H1 (cell line): Measurements from ENCODE around the gene COL11A1. TPM values are rescaled to one million over a fixed set of nuclear protein-coding genes. Genes with fewer than 3 reads are reported as not detected.

ENCODE experiments used
- CTCF ChIA-PET: fragments of 300-600 bp; sonication (Branson Sonifier 250); formaldehyde crosslinking; loops from one replicate; lab custom pipeline; 2021; ENCODE audit not compliant: partially characterized antibody; lab: Charles Lee
- POLR2A ChIA-PET: fragments of 300-600 bp; sonication (Branson Sonifier 250); formaldehyde crosslinking; loops from one replicate; lab custom pipeline; 2021; ENCODE audit warnings: inconsistent platforms; ENCODE audit not compliant: partially characterized antibody; lab: Charles Lee
- DNase-seq, 2 experiments: peaks; one replicate each; pipeline versions ENCODE4 v3.0.0 to v3.0.0-alpha.2; 2010 to 2022; ENCODE audit warnings: low spot score in 2 of 2, low read depth in 1 of 2, mixed read lengths in 1 of 2
- FAIRE-seq: peaks from 2 replicates; lab custom pipeline; 2011; peaks lifted over from hg19 to GRCh38; lab: Jason Lieb, UNC
- H2AFZ ChIP-seq: 2 replicates; pipeline ENCODE4 v1.8.1; 2012; ENCODE audit warnings: low read length, inconsistent platforms
- H2AK5ac ChIP-seq: 2 replicates; pipeline ENCODE4 v1.6.1; 2013; ENCODE audit warnings: low read depth, low read length
- H2BK120ac ChIP-seq: replicated peaks from 2 replicates; pipeline ENCODE3; 2013; ENCODE audit warnings: low read depth, low read length, inconsistent platforms
- H2BK12ac ChIP-seq: 2 replicates; pipeline ENCODE4 v1.6.1; 2013; ENCODE audit warnings: low read depth, low read length
- H2BK15ac ChIP-seq: 2 replicates; pipeline ENCODE4 v1.6.1; 2013; ENCODE audit warnings: low read length
- H2BK20ac ChIP-seq: 2 replicates; pipeline ENCODE4 v1.6.1; 2013; ENCODE audit warnings: low read length
- H2BK5ac ChIP-seq: 2 replicates; pipeline ENCODE4 v1.6.1; 2013; ENCODE audit warnings: low read depth, low read length
- H3K14ac ChIP-seq: 2 replicates; pipeline ENCODE4 v1.6.1; 2013; ENCODE audit warnings: inconsistent platforms; ENCODE audit not compliant: insufficient read length
- H3K18ac ChIP-seq: 2 replicates; pipeline ENCODE4 v1.6.1; 2013; ENCODE audit warnings: low read length; ENCODE audit errors: extremely low read depth
- H3K23ac ChIP-seq: 2 replicates; pipeline ENCODE4 v1.6.1; 2013; ENCODE audit warnings: inconsistent platforms; ENCODE audit not compliant: insufficient read length
- H3K23me2 ChIP-seq: 2 replicates; pipeline ENCODE4 v1.6.1; 2013; ENCODE audit warnings: low read depth, low read length
- H3K27ac ChIP-seq: 2 replicates; pipeline ENCODE4 v1.6.1; 2011; ENCODE audit warnings: low read depth, low read length, inconsistent platforms
- H3K27me3 ChIP-seq, 4 experiments: replicated peaks in 1 of 4; 1 replicate in 1 of 4; 2 replicates in 3 of 4; pipeline versions ENCODE4 v1.6.1 to v1.8.1; 2011 to 2013; ENCODE audit warnings: low read length in 3 of 4, mild to moderate bottlenecking in 3 of 4, inconsistent platforms in 2 of 4, mixed read lengths in 2 of 4, moderate library complexity in 1 of 4; ENCODE audit not compliant: control insufficient read depth in 3 of 4, insufficient read depth in 3 of 4; ENCODE audit errors: extremely low read depth in 1 of 4
- H3K36me3 ChIP-seq, 4 experiments: 2 replicates each; pipeline versions ENCODE4 v1.6.1 to v1.8.1; 2011 to 2013; ENCODE audit warnings: mild to moderate bottlenecking in 4 of 4, low read length in 3 of 4, moderate library complexity in 2 of 4, control low read depth in 1 of 4, inconsistent platforms in 1 of 4; ENCODE audit not compliant: insufficient read depth in 4 of 4, control insufficient read depth in 2 of 4
- H3K4ac ChIP-seq: replicated peaks from 2 replicates; pipeline ENCODE3; 2013; ENCODE audit warnings: low read length, low read depth, mixed read lengths, inconsistent platforms; ENCODE audit not compliant: insufficient read length
- H3K4me1 ChIP-seq, 4 experiments: replicated peaks in 1 of 4; 1 replicate in 1 of 4; 2 replicates in 3 of 4; pipeline versions ENCODE4 v1.6.1 to v1.8.1; 2011 to 2013; ENCODE audit warnings: low read length in 3 of 4, inconsistent platforms in 2 of 4, mixed read lengths in 1 of 4; ENCODE audit not compliant: insufficient read depth in 4 of 4, control insufficient read depth in 3 of 4
- H3K4me2 ChIP-seq, 2 experiments: 2 replicates each; pipeline versions ENCODE4 v1.6.1 to v1.8.1; 2011 to 2013; ENCODE audit warnings: low read depth in 2 of 2, low read length in 2 of 2, control low read depth in 1 of 2, inconsistent platforms in 1 of 2, mild to moderate bottlenecking in 1 of 2; ENCODE audit not compliant: insufficient read depth in 1 of 2
- H3K4me3 ChIP-seq, 4 experiments: fragments of 200-600, 300-600 bp in 1 of 4; sonication (generic), shearing (Covaris generic), sonication (Bioruptor Twin) in 1 of 4; 2 replicates each; pipeline versions ENCODE4 v1.5.1 to v1.8.1; 2011 to 2016; ENCODE audit warnings: low read length in 4 of 4, low read depth in 3 of 4, control low read depth in 2 of 4, inconsistent platforms in 2 of 4, mild to moderate bottlenecking in 2 of 4, mixed read lengths in 1 of 4, moderate library complexity in 1 of 4; ENCODE audit not compliant: insufficient read depth in 2 of 4; ENCODE audit errors: extremely low read depth in 1 of 4
- H3K56ac ChIP-seq: replicated peaks from 2 replicates; pipeline ENCODE3; 2013; ENCODE audit warnings: low read depth, mild to moderate bottlenecking, mixed read lengths, low read length, inconsistent platforms; ENCODE audit not compliant: insufficient read length
- H3K79me1 ChIP-seq: 2 replicates; pipeline ENCODE4 v1.6.1; 2013; ENCODE audit warnings: low read depth, low read length, control low read depth
- H3K79me2 ChIP-seq, 2 experiments: 2 replicates each; pipeline versions ENCODE4 v1.6.1 to v1.8.1; 2012 to 2013; ENCODE audit warnings: low read length in 2 of 2, mild to moderate bottlenecking in 2 of 2, inconsistent platforms in 1 of 2; ENCODE audit not compliant: insufficient read depth in 2 of 2, control insufficient read depth in 1 of 2
- H3K9ac ChIP-seq, 4 experiments: replicated peaks in 1 of 4; 1 replicate in 1 of 4; 2 replicates in 3 of 4; pipeline versions ENCODE4 v1.6.1 to v1.8.1; 2011 to 2013; ENCODE audit warnings: low read depth in 3 of 4, low read length in 3 of 4, control low read depth in 2 of 4, mild to moderate bottlenecking in 2 of 4, moderate library complexity in 2 of 4, inconsistent platforms in 1 of 4; ENCODE audit errors: extremely low read depth in 1 of 4
- H3K9me3 ChIP-seq, 2 experiments: 2 replicates each; pipeline versions ENCODE4 v1.6.1 to v1.8.1; 2012 to 2013; ENCODE audit warnings: mild to moderate bottlenecking in 2 of 2, moderate library complexity in 2 of 2, control low read depth in 1 of 2, inconsistent platforms in 1 of 2, low read depth in 1 of 2, low read length in 1 of 2, mixed read lengths in 1 of 2; ENCODE audit not compliant: insufficient read depth in 2 of 2
- H4K20me1 ChIP-seq, 2 experiments: replicated peaks in 1 of 2; 2 replicates each; pipeline versions ENCODE3 to v1.8.1; 2011 to 2013; ENCODE audit warnings: inconsistent platforms in 2 of 2, low read length in 2 of 2, mild to moderate bottlenecking in 1 of 2; ENCODE audit not compliant: insufficient read depth in 2 of 2, control insufficient read depth in 1 of 2
- H4K5ac ChIP-seq: 2 replicates; pipeline ENCODE4 v1.6.1; 2013; ENCODE audit warnings: low read length, low read depth, mixed read lengths, inconsistent platforms; ENCODE audit not compliant: insufficient read length
- H4K8ac ChIP-seq: 2 replicates; pipeline ENCODE4 v1.8.0; 2013; ENCODE audit warnings: mild to moderate bottlenecking, moderate library complexity, low read length, inconsistent platforms; ENCODE audit not compliant: insufficient read depth; ENCODE audit errors: extremely low read depth
- H4K91ac ChIP-seq: replicated peaks from 2 replicates; pipeline ENCODE3; 2013; ENCODE audit warnings: low read length, mixed read lengths, inconsistent platforms; ENCODE audit not compliant: insufficient read length
- ASH2L ChIP-seq: fragments of 200-600, 300-600 bp; sonication (generic); IDR thresholded peaks from one replicate; pipeline ENCODE4 v1.7.1; 2017; ENCODE audit warnings: low read length
- CTBP2 ChIP-seq: IDR thresholded peaks from 2 replicates; pipeline ENCODE4 v1.7.0; 2011; ENCODE audit warnings: borderline replicate concordance, mild to moderate bottlenecking, moderate library complexity, mixed read lengths, low read length; ENCODE audit not compliant: insufficient read depth, insufficient read length
- EZH2 ChIP-seq: fragments of 200-600 bp; sonication (generic); IDR thresholded peaks from 2 replicates; pipeline ENCODE4 v1.7.1; 2012; ENCODE audit warnings: low read depth, mild to moderate bottlenecking, moderate library complexity, low read length, inconsistent platforms; ENCODE audit not compliant: severe bottlenecking
- GTF2F1 ChIP-seq: IDR thresholded peaks from 2 replicates; pipeline ENCODE4 v1.6.1; 2012; ENCODE audit warnings: low read depth, low read length, improper control_type of control experiment, borderline replicate concordance
- KDM1A ChIP-seq: fragments of 200-600, 300-600 bp; sonication (generic); IDR thresholded peaks from 2 replicates; pipeline ENCODE4 v1.7.1; 2016; ENCODE audit warnings: mild to moderate bottlenecking, low read length, borderline replicate concordance
- MAFK ChIP-seq: IDR thresholded peaks from 2 replicates; pipeline ENCODE4 v1.6.1; 2012; ENCODE audit warnings: low read depth, mild to moderate bottlenecking, improper control_type of control experiment, low read length
- POLR2AphosphoS5 ChIP-seq: IDR thresholded peaks from 2 replicates; pipeline ENCODE4 v1.6.1; 2011; ENCODE audit warnings: low read depth, low read length
- RAD21 ChIP-seq, 2 experiments: IDR thresholded peaks in 1 of 2; conservative IDR thresholded peaks in 1 of 2; 2 replicates each; pipeline ENCODE4 v1.6.1; 2011; ENCODE audit warnings: low read depth in 2 of 2, low read length in 2 of 2, improper control_type of control experiment in 1 of 2, inconsistent platforms in 1 of 2, mild to moderate bottlenecking in 1 of 2, moderate library complexity in 1 of 2
- RBBP5 ChIP-seq: IDR thresholded peaks from 2 replicates; pipeline ENCODE4 v1.7.1; 2012; ENCODE audit warnings: low read depth, mild to moderate bottlenecking, inconsistent platforms, low read length, moderate library complexity, borderline replicate concordance
- RFX5 ChIP-seq: IDR thresholded peaks from 2 replicates; pipeline ENCODE4 v1.6.1; 2011; ENCODE audit warnings: low read depth, low read length, improper control_type of control experiment, borderline replicate concordance
- ZNF274 ChIP-seq: IDR thresholded peaks from 2 replicates; pipeline ENCODE4 v1.7.0; 2012; ENCODE audit warnings: low read length, borderline replicate concordance; ENCODE audit errors: extremely low read depth
- WGBS, 2 experiments: shearing (Covaris generic) in 1 of 2; methylation state at CpG; one replicate each; pipeline versions ENCODE4 v1.1.6 to v1.1.7; 2013 to 2015; ENCODE audit warnings: low lambda C conversion rate in 2 of 2, mixed read lengths in 2 of 2, inconsistent platforms in 1 of 2, low coverage in 1 of 2, missing lambda C conversion rate in 1 of 2; ENCODE audit not compliant: insufficient replicate concordance in 2 of 2, insufficient coverage in 1 of 2, insufficient read length in 1 of 2; ENCODE audit errors: extremely low coverage in 1 of 2, missing lambda C conversion rate in 1 of 2; 5-methylcytosine and 5-hydroxymethylcytosine counted together
- polyA plus RNA-seq, 7 experiments: library from polyadenylated mRNA; depleted of rRNA in 3 of 7; stranded (reverse) in 5 of 7; unstranded in 2 of 7; fragments of >200 nt in 5 of 7; fragments of 200-250 nt in 2 of 7; gene quantifications; 1 replicate in 5 of 7; 2 replicates in 1 of 7; 4 replicates in 1 of 7; pipeline versions ENCODE4 v1.2.1 to v1.2.3, GENCODE V29; 2011 to 2013; ENCODE audit warnings: missing spikeins in 2 of 7, mixed read lengths in 2 of 7
- total RNA-seq: library from RNA; stranded (reverse); fragmentation: NEBNext Ultra II Directional; extraction: Animal tissue kit (Norgen Biotek cat#: 25700); gene quantifications from 2 replicates; pipeline ENCODE4 v1.2.1, GENCODE V29; 2021

The COL11A1 gene
- total and polyA plus RNA-seq, 2 of the 8 experiments (the other 6 are each of a cell fraction or from before 2014, with no cell fraction given): 4.0 to 27.9 TPM

- Histone ChIP-seq H3K4ac (no peak overlapping the region), H3K79me2 (no peaks in the 10 kb centered on the region), H4K20me1 (peaks cover 0 to 4% of the 10 kb centered on the region in 2 experiments)
- TF ChIP-seq RAD21 (IDR thresholded peaks at IDR 0.05 in 1 of 2, conservative IDR thresholded peaks at IDR 0.05 in 1 of 2; ENCODE audit: low read depth in 2 of 2, low read length in 2 of 2): no peak
- TF ChIP-seq RBBP5: no peak
- no peak for TF ChIP-seq GTF2F1
- TF ChIP-seq CTBP2: no peak
- TF ChIP-seq ZNF274: no peak
- no peak for TF ChIP-seq KDM1A
- TF ChIP-seq RFX5: no peak
- no peak for TF ChIP-seq MAFK
- no peak for TF ChIP-seq ASH2L
- no peak for TF ChIP-seq EZH2
- TF ChIP-seq POLR2AphosphoS5: no peak
- TF ChIP-seq, all 59 proteins: peak for 0
- Histone ChIP-seq H3K4me1 (peaks cover 3 to 9% (median 7%) of the 10 kb centered on the region in 4 experiments), H3K14ac (no peak overlapping the region), H3K18ac (no peak overlapping the region), H2BK15ac (no peak overlapping the region), H3K4me3 (peak overlapping the region in 3 of 4 experiments; percentile 86 to 98 (median 90); a peak in 6 of 8 replicates), H4K5ac (no peak overlapping the region), H3K36me3 (no peaks in the 10 kb centered on the region), H3K23me2 (peaks cover 14% of the 10 kb centered on the region), H3K27me3 (no peaks in the 10 kb centered on the region), H3K4me2 (peak overlapping the region; percentile 87 to 90), H2BK12ac (no peak overlapping the region), H3K79me1 (no peaks in the 10 kb centered on the region), H2BK120ac (no peak overlapping the region), H4K8ac (no peak overlapping the region), H3K9me3 (no peaks in the 10 kb centered on the region), H4K91ac (no peak overlapping the region), H3K27ac (no peak overlapping the region), H2AFZ (peak overlapping the region; percentile 15; the same call in 1 of the 2 replicates), H3K56ac (no peak overlapping the region), H2AK5ac (no peak overlapping the region), H2BK20ac (no peak overlapping the region), H2BK5ac (no peak overlapping the region), H3K9ac (peak overlapping the region in 1 of 4 experiments; percentile 9; a peak in 1 of 7 replicates), H3K23ac (no peak overlapping the region)
- DNase-seq (no peak), FAIRE-seq (no peak)
- CTCF ChIA-PET: interaction anchor here (1.0 to 1.1 kb wide), 2 partner anchors 10 to 116 kb away, joined by 3 to 4 read pairs; no protein-coding TSS in a partner anchor
- POLR2A ChIA-PET: interaction anchor here (1.6 kb wide), 1 partner anchor 348 kb away, joined by 4 read pairs; no protein-coding TSS in a partner anchor
- 32% methylated on average over 6 of the region's 6 CpGs; no CpG with 5 or more reads in 1 of the 2 experiments for WGBS, 2 experiments
Measured at GRCh38 chr1:103109311-103109920, 1.1 kb upstream of the COL11A1 start.
